ENCODE data around the gene B3GAT1.

The B3GAT1 gene

DNA sequence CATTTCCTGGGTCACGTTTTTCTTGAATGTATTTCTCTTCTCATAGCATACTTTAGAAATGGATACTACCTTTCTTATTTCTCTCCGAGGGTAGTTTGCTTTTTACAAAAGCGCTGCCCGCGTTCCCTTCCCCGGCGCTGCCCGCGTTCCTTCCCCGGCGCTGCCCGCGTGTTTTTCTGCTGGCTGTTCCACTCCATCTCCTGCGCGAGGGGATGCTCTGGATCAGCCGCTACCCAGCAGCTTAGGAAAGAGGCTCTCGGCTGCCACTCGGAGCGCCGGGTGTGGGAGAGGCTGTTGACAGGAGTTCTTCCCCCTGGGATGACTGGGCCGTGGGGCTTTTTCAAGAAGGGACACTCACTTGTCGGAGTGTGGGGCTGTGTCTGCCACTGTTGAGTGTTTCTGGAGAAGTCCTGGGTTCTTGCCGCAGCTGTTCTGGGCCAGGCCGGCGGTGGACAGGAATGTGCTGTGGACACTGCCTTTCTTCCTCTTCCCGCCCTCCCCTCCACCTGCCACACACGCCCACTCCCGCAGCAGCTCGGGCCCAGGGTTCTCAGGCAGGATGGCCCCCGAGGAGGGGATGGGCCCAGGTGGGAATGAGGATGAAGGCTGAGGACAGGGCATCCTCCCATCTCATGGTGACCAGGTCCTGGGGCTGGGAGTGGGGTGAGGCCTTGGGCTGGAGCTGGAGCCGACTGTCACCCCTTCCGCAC, 49.7 kb downstream of the B3GAT1 start:
- Histone ChIP-seq H3K4me1 (ENCODE audit: control insufficient read depth, low read depth, low read length) (no peaks in the 10 kb centered on the region), H3K9ac (ENCODE audit: low read length) (no peak overlapping the region), H3K18ac (ENCODE audit: low read length) (no peak overlapping the region), H3K23ac (ENCODE audit: low read length) (no peak overlapping the region), H3K79me2 (ENCODE audit: control insufficient read depth, insufficient read depth, low read length) (no peaks in the 10 kb centered on the region), H3K36me3 (ENCODE audit: control insufficient read depth, insufficient read depth, low read length) (no peaks in the 10 kb centered on the region), H2BK5ac (ENCODE audit: low read length) (no peak overlapping the region), H3K56ac (ENCODE audit: low read length) (no peak overlapping the region), H3K4me2 (ENCODE audit: low read length) (no peak overlapping the region), H4K5ac (ENCODE audit: low read length) (no peak overlapping the region), H4K8ac (ENCODE audit: low read depth, low read length) (no peak overlapping the region), H3K4me3 (ENCODE audit: low read length) (no peak overlapping the region), H2BK15ac (replicated peaks; ENCODE audit: low read depth) (no peak overlapping the region), H3K4ac (ENCODE audit: low read depth, low read length) (no peak overlapping the region), H3K27ac (ENCODE audit: low read depth, low read length) (no peak overlapping the region), H3K27me3 (ENCODE audit: insufficient read depth, low read length, poor library complexity) (no peaks in the 10 kb centered on the region), H2AK5ac (ENCODE audit: low read length) (no peak overlapping the region), H2BK120ac (ENCODE audit: low read depth, low read length) (no peak overlapping the region), H3K79me1 (ENCODE audit: low read length) (no peaks in the 10 kb centered on the region)
- no CpG with 5 or more reads among the region's 32 CpGs for WGBS (ENCODE audit: extremely low coverage, insufficient coverage, low lambda C conversion rate)
- no peak for DNase-seq

DNA sequence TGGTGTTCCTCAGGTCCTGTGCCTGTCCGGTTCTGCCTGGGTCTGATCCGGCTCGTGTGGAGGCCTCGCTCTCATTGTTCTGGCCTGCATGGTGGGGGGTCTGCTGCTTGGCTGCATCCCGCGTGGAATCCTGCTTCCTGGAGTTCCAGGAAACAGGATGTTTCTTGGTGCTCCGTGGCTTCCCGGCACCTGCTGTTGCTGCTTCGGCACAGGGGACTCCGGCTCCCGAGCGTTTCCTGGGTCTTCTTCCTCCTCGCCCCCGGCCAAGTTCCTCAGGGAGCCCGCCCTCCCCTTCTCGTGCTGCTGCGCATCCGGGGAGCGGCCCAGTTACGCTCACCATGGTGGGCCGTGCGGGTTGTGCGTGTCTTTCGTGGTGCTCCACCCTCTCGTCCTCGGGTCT, 50.4 kb downstream of the B3GAT1 start:
- H3K27me3 ChIP-seq (ENCODE audit: insufficient read depth, low read length, poor library complexity) = no peaks in the 10 kb centered on the region
- no peaks in the 10 kb centered on the region for H3K79me2 ChIP-seq (ENCODE audit: control insufficient read depth, insufficient read depth, low read length)
- no peak overlapping the region for H3K23ac ChIP-seq (ENCODE audit: low read length)
- no peak overlapping the region for H4K8ac ChIP-seq (ENCODE audit: low read depth, low read length)
- H4K5ac ChIP-seq (ENCODE audit: low read length) = no peak overlapping the region
- no peak overlapping the region for H3K56ac ChIP-seq (ENCODE audit: low read length)
- no peak overlapping the region for H2BK15ac ChIP-seq (replicated peaks; ENCODE audit: low read depth)
- no peaks in the 10 kb centered on the region for H3K79me1 ChIP-seq (ENCODE audit: low read length)
- no peak overlapping the region for H3K18ac ChIP-seq (ENCODE audit: low read length)
- H3K4ac ChIP-seq (ENCODE audit: low read depth, low read length) = no peak overlapping the region
- no peak overlapping the region for H2BK5ac ChIP-seq (ENCODE audit: low read length)
- H3K36me3 ChIP-seq (ENCODE audit: control insufficient read depth, insufficient read depth, low read length) = no peaks in the 10 kb centered on the region
- no peak overlapping the region for H3K4me2 ChIP-seq (ENCODE audit: low read length)
- no peak overlapping the region for H3K9ac ChIP-seq (ENCODE audit: low read length)
- no peak overlapping the region for H2BK120ac ChIP-seq (ENCODE audit: low read depth, low read length)
- no peak overlapping the region for H2AK5ac ChIP-seq (ENCODE audit: low read length)
- no peaks in the 10 kb centered on the region for H3K4me1 ChIP-seq (ENCODE audit: control insufficient read depth, low read depth, low read length)
- no CpG with 5 or more reads among the region's 26 CpGs for WGBS (ENCODE audit: extremely low coverage, insufficient coverage, low lambda C conversion rate)
- DNase-seq = no peak
- no peak overlapping the region for H3K27ac ChIP-seq (ENCODE audit: low read depth, low read length)
- no peak overlapping the region for H3K4me3 ChIP-seq (ENCODE audit: low read length)

DNA sequence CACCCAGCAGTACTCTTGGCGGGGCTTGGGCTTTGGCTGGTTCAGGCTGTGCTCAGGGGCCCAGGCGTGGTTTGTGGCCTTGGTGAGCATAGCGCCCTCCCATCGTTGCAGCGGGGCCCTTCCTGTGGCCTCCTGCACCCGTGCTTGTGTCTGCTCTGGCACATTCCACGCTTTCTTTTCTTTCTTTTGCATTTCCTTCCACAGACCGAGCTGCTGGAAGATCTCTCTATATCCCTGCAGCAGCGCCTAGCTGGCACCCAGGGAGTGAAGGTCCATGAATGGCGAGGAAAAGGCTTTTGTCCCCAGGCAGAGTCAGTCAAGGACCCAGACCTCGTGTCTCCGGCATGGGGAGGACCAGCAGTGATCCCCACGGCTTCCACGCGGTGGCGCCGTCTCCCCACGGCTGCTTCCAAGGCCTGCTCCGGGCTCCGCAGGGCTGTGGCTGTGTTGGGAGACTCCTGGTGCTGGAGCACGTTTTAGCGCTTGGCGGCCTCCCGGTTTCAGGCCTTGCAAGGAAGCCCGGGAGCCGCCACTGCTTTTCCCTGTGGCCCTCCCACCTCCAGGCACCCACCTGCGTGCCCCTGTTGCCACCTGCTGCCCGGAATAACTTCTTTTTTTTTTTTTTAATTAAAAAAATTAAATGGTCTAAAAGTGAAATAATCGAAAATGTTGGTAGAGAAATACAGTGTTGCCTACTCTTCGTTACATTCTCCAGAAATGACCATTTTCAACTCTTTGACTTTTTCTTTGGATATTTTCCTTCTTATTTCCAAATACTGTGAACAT, 51.8 kb downstream of the B3GAT1 start:
- H4K8ac ChIP-seq (ENCODE audit: low read depth, low read length) = no peak overlapping the region
- no CpG with 5 or more reads among the region's 30 CpGs for WGBS (ENCODE audit: extremely low coverage, insufficient coverage, low lambda C conversion rate)
- no peak overlapping the region for H2BK120ac ChIP-seq (ENCODE audit: low read depth, low read length)
- H3K79me1 ChIP-seq (ENCODE audit: low read length) = no peaks in the 10 kb centered on the region
- H2BK5ac ChIP-seq (ENCODE audit: low read length) = no peak overlapping the region
- H3K56ac ChIP-seq (ENCODE audit: low read length) = peak overlapping the region; percentile 62
- no peak overlapping the region for H2BK15ac ChIP-seq (replicated peaks; ENCODE audit: low read depth)
- peak overlapping the region; percentile 9 for H3K9ac ChIP-seq (ENCODE audit: low read length)
- H3K36me3 ChIP-seq (ENCODE audit: control insufficient read depth, insufficient read depth, low read length) = no peaks in the 10 kb centered on the region
- H3K4me3 ChIP-seq (ENCODE audit: low read length) = no peak overlapping the region
- H4K5ac ChIP-seq (ENCODE audit: low read length) = peak overlapping the region; percentile 92
- no peak overlapping the region for H3K18ac ChIP-seq (ENCODE audit: low read length)
- H3K4me2 ChIP-seq (ENCODE audit: low read length) = no peak overlapping the region
- no peak overlapping the region for H3K27ac ChIP-seq (ENCODE audit: low read depth, low read length)
- H3K79me2 ChIP-seq (ENCODE audit: control insufficient read depth, insufficient read depth, low read length) = no peaks in the 10 kb centered on the region
- no peak overlapping the region for H3K4ac ChIP-seq (ENCODE audit: low read depth, low read length)
- no peaks in the 10 kb centered on the region for H3K27me3 ChIP-seq (ENCODE audit: insufficient read depth, low read length, poor library complexity)
- peak; percentile 92 for DNase-seq
- H2AK5ac ChIP-seq (ENCODE audit: low read length) = no peak overlapping the region
- no peak overlapping the region for H3K23ac ChIP-seq (ENCODE audit: low read length)
- no peaks in the 10 kb centered on the region for H3K4me1 ChIP-seq (ENCODE audit: control insufficient read depth, low read depth, low read length)

DNA sequence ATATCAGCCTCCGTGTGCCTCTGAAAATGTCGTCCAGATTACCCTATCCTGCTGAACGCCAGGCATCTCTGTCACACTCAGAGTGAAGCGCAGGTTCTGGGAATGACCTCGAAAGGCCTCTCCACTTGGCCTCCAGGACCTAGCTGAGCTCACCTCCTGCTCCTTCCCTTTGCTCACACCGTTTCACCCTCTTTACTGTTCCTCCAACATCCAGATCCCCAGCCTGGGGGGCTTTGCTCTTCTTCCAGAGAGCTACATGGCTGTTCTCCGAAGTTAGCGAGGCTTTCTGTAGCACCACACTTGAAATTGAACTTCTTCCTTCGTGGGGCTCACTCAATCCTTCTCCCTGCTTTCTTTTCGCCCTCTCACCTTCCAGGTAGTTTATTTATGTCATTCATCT, 52.4 kb downstream of the B3GAT1 start:
- no peak overlapping the region for H3K23ac ChIP-seq (ENCODE audit: low read length)
- no peaks in the 10 kb centered on the region for H3K79me1 ChIP-seq (ENCODE audit: low read length)
- H3K79me2 ChIP-seq (ENCODE audit: control insufficient read depth, insufficient read depth, low read length) = no peaks in the 10 kb centered on the region
- no peak overlapping the region for H3K4me3 ChIP-seq (ENCODE audit: low read length)
- H3K27ac ChIP-seq (ENCODE audit: low read depth, low read length) = no peak overlapping the region
- H3K18ac ChIP-seq (ENCODE audit: low read length) = no peak overlapping the region
- H2BK120ac ChIP-seq (ENCODE audit: low read depth, low read length) = no peak overlapping the region
- no peaks in the 10 kb centered on the region for H3K27me3 ChIP-seq (ENCODE audit: insufficient read depth, low read length, poor library complexity)
- no peak overlapping the region for H2BK5ac ChIP-seq (ENCODE audit: low read length)
- no CpG with 5 or more reads among the region's 10 CpGs for WGBS (ENCODE audit: extremely low coverage, insufficient coverage, low lambda C conversion rate)
- peak overlapping the region; percentile 62 for H3K56ac ChIP-seq (ENCODE audit: low read length)
- no peak overlapping the region for H4K8ac ChIP-seq (ENCODE audit: low read depth, low read length)
- no peak overlapping the region for H4K5ac ChIP-seq (ENCODE audit: low read length)
- no peak overlapping the region for H2BK15ac ChIP-seq (replicated peaks; ENCODE audit: low read depth)
- H3K4me1 ChIP-seq (ENCODE audit: control insufficient read depth, low read depth, low read length) = no peaks in the 10 kb centered on the region
- DNase-seq = no peak
- H3K36me3 ChIP-seq (ENCODE audit: control insufficient read depth, insufficient read depth, low read length) = no peaks in the 10 kb centered on the region
- H2AK5ac ChIP-seq (ENCODE audit: low read length) = no peak overlapping the region
- H3K9ac ChIP-seq (ENCODE audit: low read length) = no peak overlapping the region
- H3K4me2 ChIP-seq (ENCODE audit: low read length) = no peak overlapping the region
- H3K4ac ChIP-seq (ENCODE audit: low read depth, low read length) = no peak overlapping the region

DNA sequence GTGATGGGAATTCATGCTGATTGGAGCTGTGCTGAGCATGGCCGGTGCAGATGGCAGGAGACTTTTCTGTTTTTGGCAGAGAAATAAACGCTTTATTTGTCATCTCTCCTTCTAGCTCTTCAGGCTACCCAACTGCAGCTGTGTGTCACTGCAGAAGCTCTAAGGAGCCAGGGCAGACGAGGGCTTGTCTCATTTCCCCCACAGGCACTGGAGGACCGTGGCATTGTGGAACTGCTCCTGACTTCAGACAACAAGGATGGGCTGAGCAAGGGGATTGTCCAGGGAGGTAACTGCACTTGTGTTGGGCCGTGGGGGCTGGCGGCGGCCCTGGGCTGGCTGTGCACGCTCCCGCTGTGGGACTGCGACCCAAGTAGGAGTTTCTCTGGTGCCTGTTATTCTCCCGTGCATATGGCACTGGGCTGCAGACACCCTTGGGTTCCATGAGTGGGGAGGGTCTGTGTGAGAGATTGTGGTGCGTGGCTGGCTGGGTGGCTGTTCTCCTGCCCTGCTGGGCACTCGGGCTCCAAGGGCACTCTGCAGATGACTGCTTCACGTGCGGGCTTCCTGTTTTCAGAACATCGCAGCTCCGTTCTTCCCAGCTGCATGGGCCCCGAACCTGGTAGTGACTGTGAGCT, 53.1 kb downstream of the B3GAT1 start:
- no peak for DNase-seq
- no CpG with 5 or more reads among the region's 18 CpGs for WGBS (ENCODE audit: extremely low coverage, insufficient coverage, low lambda C conversion rate)

More for the DNA sequence above, 53.1 kb downstream of the B3GAT1 start:
- Histone ChIP-seq H2BK5ac (ENCODE audit: low read length) (no peak overlapping the region), H3K79me2 (ENCODE audit: control insufficient read depth, insufficient read depth, low read length) (no peaks in the 10 kb centered on the region), H3K4me3 (ENCODE audit: low read length) (no peak overlapping the region), H3K36me3 (ENCODE audit: control insufficient read depth, insufficient read depth, low read length) (no peaks in the 10 kb centered on the region), H3K27ac (ENCODE audit: low read depth, low read length) (no peak overlapping the region), H3K56ac (ENCODE audit: low read length) (no peak overlapping the region), H3K18ac (ENCODE audit: low read length) (no peak overlapping the region), H3K9ac (ENCODE audit: low read length) (no peak overlapping the region), H3K23ac (ENCODE audit: low read length) (no peak overlapping the region), H3K4ac (ENCODE audit: low read depth, low read length) (no peak overlapping the region), H3K27me3 (ENCODE audit: insufficient read depth, low read length, poor library complexity) (no peaks in the 10 kb centered on the region), H2AK5ac (ENCODE audit: low read length) (no peak overlapping the region), H3K4me1 (ENCODE audit: control insufficient read depth, low read depth, low read length) (no peaks in the 10 kb centered on the region), H3K79me1 (ENCODE audit: low read length) (no peaks in the 10 kb centered on the region), H4K5ac (ENCODE audit: low read length) (no peak overlapping the region), H4K8ac (ENCODE audit: low read depth, low read length) (no peak overlapping the region), H2BK15ac (replicated peaks; ENCODE audit: low read depth) (no peak overlapping the region), H3K4me2 (ENCODE audit: low read length) (no peak overlapping the region), H2BK120ac (ENCODE audit: low read depth, low read length) (no peak overlapping the region)
